ENCODE measurements around the gene NFS1.

GRCh38 chr20:35621560-35621946 is 77.6 kb downstream of the NFS1 start:
- TF ChIP-seq CTCF (conservative IDR thresholded peaks at IDR 0.05; ENCODE audit: low read length) (0 out of 2 replicates have a peak, but pooled peaks have one; percentile 12), EZH2phosphoT487 (IDR thresholded peaks at IDR 0.05; ENCODE audit: borderline replicate concordance, low read depth, low read length) (no peak)

Measured in OCI-LY7 (cell line).